ENCODE results near the gene ZPLD1.

DNA sequence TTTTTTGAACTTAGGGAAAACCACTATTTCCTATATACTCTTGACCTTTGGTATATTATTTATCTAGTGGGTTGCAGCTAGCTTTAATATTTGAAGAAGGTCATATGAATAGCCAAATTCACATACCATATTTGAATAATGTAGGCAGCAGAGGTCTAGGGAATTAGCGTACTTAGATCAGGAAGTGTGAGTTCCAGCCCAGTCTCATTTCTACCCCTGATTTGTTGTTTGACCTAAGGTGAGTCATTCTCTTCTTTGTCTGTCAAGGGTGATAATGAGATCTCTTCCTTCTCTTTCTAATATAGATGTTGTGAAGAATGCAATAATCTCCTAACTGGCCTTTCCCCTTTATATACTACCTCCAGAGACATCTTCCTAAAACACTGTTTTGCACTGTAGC lies 36.6 kb upstream of the ZPLD1 start:
- TF ChIP-seq, protein P1, sequence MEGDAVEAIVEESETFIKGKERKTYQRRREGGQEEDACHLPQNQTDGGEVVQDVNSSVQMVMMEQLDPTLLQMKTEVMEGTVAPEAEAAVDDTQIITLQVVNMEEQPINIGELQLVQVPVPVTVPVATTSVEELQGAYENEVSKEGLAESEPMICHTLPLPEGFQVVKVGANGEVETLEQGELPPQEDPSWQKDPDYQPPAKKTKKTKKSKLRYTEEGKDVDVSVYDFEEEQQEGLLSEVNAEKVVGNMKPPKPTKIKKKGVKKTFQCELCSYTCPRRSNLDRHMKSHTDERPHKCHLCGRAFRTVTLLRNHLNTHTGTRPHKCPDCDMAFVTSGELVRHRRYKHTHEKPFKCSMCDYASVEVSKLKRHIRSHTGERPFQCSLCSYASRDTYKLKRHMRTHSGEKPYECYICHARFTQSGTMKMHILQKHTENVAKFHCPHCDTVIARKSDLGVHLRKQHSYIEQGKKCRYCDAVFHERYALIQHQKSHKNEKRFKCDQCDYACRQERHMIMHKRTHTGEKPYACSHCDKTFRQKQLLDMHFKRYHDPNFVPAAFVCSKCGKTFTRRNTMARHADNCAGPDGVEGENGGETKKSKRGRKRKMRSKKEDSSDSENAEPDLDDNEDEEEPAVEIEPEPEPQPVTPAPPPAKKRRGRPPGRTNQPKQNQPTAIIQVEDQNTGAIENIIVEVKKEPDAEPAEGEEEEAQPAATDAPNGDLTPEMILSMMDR (IDR thresholded peaks at IDR 0.05): no peak
- no peak for TF ChIP-seq POLR2A (IDR thresholded peaks at IDR 0.05)
- no peak for TF ChIP-seq POLR2AphosphoS5 (IDR thresholded peaks at IDR 0.05)

Measured in prostate gland (tissue), 2 donors.